GM18505 (cell line): Measurements from ENCODE around the gene SLC22A12.

Experiments
- ATAC-seq: cut with Tn5 transposase; IDR thresholded peaks from one replicate; pipeline ENCODE4 v1.9.1; 2021; ENCODE audit not compliant: unreplicated experiment
- POLR2A ChIP-seq: IDR thresholded peaks from 4 replicates; pipeline ENCODE4 v1.6.1; 2011; ENCODE audit warnings: borderline replicate concordance; ENCODE audit not compliant: insufficient read depth, insufficient read length; ENCODE audit errors: extremely low read depth

The SLC22A12 gene

GRCh38 chr11:64598106-64598796 is 7.2 kb downstream of the SLC22A12 start:
- no peak for TF ChIP-seq POLR2A
- ATAC-seq: no peak

GRCh38 chr11:64598797-64599697 is 8.0 kb downstream of the SLC22A12 start:
- TF ChIP-seq POLR2A: no peak
- no peak for ATAC-seq

GRCh38 chr11:64599698-64600211 is 8.7 kb downstream of the SLC22A12 start:
- no peak for TF ChIP-seq POLR2A
- ATAC-seq: no peak

- ATAC-seq: no peak
Observed at GRCh38 chr11:64600281-64600992, 9.4 kb downstream of the SLC22A12 start.

GRCh38 chr11:64601605-64602465 is 10.8 kb downstream of the SLC22A12 start:
- TF ChIP-seq POLR2A: no peak
- no peak for ATAC-seq

More at GRCh38 chr11:64600281-64600992, 9.4 kb downstream of the SLC22A12 start:
- no peak for TF ChIP-seq POLR2A

- no peak for ATAC-seq
- TF ChIP-seq POLR2A: no peak
Observed at GRCh38 chr11:64602466-64603070, 11.5 kb downstream of the SLC22A12 start.

GRCh38 chr11:64603411-64604110 is 12.5 kb downstream of the SLC22A12 start:
- no peak for TF ChIP-seq POLR2A

GRCh38 chr11:64604458-64605243 is 13.6 kb downstream of the SLC22A12 start:
- no peak for ATAC-seq
- TF ChIP-seq POLR2A: no peak

More at GRCh38 chr11:64603411-64604110, 12.5 kb downstream of the SLC22A12 start:
- no peak for ATAC-seq

- ATAC-seq: no peak
- TF ChIP-seq POLR2A: no peak
Observed at GRCh38 chr11:64605244-64605560, 14.2 kb downstream of the SLC22A12 start.

- no peak for ATAC-seq
- no peak for TF ChIP-seq POLR2A
Observed at GRCh38 chr11:64605656-64606585, 14.9 kb downstream of the SLC22A12 start.
